Hematopoietic multipotent progenitor cell treated with erythropoietin and hydrocortisone succinate and interleukin-3 and kit ligand, for 17 days (in vitro differentiated cells): ENCODE results near the gene SEMA3A.
"Not testable (repeated sequence)": the region's sequence is repeated elsewhere in the genome, so short reads cannot be mapped to it uniquely, and the experiment has no call there.

Experiments
- DNase-seq: peaks from one replicate; pipeline ENCODE4 v3.0.0-alpha.2; 2015; ENCODE audit warnings: low spot score

SEMA3A gene

DNA sequence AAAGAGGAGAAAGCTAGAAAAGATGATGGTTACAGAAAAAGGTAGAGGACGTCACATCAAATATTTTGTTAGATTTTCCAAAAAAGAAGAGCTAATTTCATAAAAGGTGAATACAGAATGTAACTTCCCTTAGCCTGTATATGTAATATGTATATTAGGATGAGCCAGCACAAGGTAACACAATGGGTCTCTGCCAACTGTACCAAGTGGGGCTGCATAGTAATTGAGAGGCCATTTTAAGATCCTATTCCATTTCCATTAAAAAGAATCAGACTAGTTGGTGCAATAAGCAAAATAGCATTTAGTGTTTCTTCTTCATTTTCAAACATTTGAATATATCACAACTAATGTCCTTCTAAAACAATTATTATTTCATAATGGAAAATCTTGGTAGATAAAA is 134.6 kb downstream of the SEMA3A start:
- DNase-seq = no peak

DNA sequence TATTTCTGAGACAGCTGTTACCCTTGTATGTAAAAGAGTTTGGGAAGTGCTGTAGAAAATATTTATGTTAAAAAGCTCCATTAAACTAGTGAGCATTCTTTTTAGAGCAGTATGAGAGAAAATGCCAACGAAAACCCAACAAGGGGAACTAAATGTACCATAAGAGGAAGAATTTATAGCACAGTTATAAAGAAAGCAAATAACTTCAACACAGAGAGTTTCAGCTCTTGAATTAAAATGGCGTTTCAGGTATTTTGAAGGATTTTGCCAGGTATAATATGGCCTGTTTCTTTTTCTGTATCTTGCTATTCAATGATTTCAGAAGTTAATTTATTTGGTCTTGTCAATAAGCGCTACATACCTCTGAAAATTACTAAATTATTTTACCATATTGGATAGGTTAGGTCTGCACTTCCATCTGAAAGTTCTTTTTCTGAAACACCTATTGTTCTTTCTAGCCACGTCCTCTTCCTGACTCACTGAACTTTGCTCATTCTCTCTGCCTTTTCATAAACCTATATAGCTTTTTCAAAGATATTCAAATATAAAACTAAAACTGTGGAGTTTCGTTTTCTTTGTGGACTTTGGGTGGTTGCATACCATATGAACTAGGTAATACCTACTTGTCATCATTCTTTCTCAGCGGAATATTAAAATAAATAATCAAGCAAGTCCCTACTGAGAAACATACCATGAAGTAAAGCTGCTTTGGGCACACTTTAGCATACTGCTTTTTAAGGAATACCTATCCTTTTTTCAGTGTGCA is 136.1 kb downstream of the SEMA3A start:
- DNase-seq = no peak

DNA sequence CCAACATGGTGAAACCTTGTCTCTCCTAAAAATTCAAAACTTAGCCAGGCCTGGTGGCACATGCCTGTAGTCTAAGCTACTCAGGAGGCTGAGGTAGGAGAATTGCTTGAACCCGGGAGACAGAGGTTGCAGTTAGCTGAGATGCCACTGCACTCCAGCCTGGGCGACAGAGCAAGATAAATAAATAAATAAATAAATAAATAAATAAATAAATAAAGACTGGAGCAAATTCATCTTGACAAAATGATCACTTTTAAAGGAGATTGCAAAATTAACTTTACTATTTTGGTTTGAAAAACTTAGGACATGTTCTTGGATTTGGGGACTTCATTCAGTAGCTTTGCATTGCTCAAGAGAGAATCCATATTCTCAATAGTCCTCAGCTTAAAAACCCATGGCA is 137.0 kb downstream of the SEMA3A start:
- no peak for DNase-seq

DNA sequence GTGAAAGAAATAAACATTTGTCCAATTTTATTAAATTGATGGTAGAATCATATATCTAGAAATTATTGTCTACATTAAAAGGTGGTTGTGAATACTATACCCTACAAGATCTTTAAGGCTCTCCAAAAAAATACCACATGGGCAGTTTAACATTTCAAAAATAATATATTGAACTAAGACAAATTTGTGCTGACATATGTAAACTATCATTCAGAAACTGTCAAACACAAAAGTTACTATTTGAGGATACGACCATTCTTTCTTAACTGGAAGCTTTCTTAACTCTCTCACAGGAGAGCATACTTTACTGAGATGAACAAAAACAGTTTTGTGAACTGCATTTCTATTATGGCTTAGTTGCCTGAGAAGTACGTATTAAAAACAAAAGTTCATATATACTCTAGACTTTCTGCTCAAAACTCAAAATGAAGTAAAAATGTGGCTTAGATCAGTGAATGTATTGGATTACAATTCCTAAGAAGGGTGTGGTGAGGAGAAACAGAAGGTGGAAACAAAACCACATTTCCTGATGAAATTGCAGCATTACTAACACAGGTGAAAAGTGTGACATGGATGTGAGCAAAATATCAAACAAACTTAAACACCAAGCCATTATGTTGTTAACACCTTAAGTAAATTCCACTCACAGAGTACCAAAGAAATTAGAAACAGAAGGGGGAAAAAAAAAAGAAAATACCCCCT is 138.5 kb downstream of the SEMA3A start:
- DNase-seq = no peak

DNA sequence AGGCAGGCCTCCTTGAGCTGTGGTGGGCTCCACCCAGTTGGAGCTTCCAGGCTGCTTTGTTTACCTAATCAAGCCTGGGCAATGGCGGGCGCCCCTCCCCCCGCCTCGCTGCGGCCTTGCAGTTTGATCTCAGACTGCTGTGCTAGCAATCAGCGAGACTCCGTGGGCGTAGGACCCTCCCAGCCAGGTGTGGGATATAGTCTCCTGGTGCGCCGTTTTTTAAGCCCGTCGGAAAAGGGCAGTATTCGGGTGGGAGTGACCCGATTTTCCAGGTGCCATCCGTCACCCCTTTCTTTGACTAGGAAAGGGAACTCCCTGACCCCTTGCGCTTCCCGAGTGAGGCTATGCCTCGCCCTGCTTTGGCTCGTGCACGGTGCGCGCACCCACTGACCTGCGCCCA is 139.4 kb downstream of the SEMA3A start:
- DNase-seq = not testable (repeated sequence)

DNA sequence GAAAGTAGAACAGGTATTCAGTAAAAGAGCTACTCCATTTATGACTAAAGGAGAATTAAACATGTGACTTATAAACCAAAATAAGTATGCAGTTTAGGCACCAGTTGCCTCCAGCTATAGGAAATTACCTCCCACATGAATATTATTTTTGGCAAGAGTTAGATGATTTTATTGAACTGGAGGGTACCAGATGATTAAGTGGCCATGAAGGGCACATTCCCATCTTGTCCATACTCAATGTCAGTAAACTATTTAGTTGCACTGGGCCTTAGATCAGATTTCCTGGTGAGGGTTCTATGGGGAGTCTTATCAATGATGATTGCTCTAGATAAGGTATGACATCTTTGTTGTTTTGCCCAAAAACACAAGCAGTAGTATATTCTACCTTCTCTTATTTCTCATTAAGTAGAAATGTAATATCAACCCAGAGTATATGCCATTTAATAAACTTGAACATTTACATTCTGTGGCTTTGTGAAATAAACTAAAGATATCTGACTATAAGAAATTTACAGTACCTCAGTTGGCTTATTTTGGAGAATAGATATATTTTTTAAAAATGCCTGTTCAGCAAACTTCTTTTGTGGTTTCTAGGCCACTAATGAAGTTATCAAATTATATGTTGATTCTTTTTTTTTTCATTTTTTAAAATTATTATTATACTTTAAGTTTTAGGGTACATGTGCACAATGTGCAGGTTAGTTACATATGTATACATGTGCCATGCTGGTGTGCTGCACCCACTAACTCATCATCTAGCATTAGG is 145.3 kb downstream of the SEMA3A start:
- no peak for DNase-seq

DNA sequence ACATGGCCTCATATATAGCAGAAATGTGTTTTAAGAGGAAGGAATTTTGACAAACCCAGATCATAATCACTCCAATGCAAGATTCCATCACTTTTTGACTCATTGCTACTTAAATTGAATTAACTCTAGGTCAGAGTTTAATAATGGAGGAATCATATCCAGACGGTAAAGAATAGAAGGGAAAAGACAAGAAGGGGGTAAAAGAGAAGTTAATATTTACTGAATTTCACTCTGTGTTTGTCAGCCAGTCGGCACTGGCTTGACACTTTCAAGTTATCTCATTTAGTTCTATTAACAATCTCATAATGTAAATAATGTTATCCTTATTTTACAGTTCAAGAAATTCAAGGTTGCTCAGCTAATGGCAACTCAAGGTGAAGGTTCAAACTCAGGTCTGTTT is 147.5 kb downstream of the SEMA3A start:
- DNase-seq = no peak

DNA sequence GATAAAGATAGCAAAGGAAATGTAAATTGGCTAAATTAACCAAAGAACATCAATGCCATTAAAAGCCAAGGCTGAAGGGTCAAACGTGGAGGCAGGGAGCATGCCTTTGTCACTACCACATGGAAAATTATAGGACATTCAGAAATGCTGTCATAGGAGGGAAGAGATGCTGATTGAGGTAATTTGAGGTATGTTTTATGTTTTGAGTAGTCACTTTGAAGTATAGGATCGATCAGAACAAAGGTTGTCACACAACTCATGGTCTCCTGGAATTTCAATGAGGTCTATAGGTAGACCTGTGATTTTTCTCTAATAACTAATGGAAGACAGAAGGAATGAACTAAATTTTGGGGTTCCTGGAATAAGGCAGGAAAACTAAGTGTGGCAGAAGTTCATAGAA is 149.8 kb downstream of the SEMA3A start:
- no peak for DNase-seq

DNA sequence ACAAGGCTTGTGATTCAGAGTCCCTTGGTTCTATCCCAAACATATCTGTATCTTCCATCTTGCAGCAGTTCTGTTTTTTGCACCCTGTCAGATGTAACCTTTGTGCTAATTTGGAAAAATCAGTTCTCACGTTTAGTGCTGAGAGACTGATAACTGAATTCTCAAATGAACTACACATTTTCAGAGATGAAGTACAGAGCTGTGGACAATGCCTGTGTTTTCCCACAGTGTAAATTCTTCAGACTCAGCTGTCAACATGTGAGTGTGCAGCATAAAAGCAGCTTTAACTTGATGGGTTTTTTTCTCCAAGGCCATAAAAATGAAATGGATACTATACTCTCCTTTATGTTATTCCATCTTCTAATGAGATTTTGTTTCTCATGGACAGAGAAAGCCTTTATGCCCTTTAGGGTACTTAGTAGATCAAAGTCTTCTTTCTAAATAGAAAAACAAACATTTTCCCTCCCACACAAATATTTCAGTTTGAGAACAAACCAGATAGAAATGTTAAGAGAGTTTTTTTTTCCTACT is 150.9 kb downstream of the SEMA3A start:
- no peak for DNase-seq

DNA sequence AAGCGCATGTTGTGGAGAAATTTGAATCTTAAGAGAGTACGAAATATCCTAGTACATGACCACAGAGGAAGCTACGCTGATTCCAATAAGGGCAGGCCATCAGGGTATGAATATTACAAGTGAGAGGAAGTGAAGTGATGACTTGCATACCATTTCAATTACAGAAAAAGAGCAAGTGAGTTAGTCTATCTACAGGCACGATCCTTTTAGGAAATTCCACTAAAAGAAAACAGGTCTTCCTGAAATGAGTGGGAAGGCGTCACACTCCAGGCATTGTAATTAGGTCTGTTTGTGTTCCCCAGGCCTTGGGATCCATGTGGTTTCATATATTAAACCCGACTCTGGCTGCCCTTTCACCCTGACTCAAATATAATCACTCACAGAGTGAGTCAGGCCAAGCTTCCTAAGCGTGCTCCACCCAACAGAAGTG is 152.5 kb downstream of the SEMA3A start:
- DNase-seq = no peak

DNA sequence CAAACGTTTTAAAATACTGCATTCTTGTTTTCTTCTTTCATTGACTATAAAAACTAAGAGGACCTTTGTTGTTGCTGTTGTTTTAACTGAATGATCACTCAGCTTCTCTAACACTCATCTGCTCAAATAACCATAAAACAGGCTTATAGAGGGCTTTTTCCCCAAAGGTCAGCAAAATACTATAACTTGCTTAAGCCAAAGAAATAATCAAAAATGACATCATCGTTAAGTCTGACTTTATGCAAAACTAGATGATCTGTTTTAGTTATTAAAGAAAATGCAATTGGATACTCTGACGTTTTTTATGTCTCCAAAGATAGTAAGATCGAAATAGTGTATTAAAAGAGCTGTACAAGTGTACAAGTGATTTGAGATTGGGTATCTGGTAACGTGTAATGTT is 152.9 kb downstream of the SEMA3A start:
- no peak for DNase-seq

DNA sequence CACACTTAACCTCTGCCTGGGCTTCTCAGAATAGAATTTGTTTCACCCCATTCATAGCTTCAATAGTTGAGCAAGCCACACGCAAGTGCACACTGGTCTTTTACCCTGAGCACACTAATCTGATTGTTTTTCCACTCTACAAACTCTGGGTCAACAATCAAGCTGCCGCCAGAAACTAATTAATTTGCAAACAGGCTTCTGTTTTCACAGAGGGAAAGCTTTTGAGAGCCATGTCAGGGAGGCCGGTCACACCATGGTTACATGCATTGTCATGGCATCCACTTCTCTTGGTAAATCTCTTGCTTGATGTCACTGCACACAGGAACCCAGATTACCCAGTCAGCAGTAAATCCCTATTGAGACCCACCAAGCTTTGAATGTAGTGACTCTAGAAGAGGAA is 154.2 kb downstream of the SEMA3A start:
- DNase-seq = no peak

DNA sequence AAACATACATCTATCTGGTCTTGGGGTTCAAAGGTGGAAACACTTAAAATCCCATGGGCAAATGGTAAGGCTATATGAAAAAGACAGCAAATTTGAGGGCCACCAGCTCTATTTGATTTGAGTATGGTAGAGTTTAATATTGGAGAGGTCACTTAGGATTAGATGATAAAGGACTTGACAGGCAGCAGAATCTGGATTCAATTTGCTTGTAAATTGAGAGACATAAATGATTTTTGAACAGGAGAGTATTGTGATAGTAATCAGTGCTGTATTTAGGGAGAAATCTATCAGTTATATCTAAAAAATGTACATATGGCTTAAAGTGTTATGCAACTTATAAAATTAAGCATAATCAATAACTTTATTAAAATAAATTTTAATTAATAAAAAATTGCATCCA is 155.2 kb downstream of the SEMA3A start:
- DNase-seq = no peak

DNA sequence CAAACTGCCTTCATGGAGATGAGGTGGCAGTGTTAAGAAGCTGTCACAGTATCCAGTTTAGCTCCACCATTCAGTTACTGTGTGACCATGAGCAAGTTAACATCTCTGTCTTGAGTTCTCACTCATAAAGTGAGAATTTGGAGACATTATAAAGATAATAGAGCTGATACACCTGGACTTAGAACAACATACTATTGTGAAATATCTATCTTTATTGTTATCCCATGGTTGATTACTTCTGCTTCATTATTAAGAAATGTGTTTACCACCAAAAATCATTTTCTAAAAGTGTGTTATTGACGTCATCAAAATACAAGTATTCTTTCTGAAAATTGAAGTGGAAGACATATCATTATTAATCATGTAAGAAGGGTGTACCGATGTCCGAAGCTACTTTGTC is 166.9 kb downstream of the SEMA3A start:
- DNase-seq = no peak

DNA sequence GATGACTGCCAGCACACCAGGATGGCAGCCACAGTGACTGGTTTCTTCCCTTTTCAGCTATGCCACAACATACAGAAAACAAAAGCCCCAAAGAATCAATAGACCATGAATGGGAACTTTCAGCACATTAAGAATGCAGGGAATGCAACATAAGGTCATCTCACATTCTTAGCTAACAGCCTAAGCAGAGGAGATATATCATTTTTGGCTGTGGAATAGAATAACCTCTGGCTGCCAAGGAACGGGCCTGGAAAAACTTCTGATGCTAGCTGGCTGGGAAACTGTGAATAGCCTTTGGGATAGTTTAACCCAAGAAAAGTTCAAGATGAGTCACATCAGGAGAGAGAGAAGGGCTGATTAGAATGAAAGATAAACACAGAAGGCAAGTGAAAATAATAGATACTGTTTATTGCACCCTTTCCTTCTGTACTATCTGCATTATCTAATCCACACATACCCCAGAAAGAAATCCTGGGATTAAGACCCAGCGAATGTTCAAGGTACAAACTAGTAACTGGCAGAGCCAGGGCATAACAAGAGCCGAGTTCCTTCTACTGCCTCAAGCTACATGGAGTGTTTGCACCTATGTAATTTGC is 169.2 kb downstream of the SEMA3A start:
- DNase-seq = no peak

DNA sequence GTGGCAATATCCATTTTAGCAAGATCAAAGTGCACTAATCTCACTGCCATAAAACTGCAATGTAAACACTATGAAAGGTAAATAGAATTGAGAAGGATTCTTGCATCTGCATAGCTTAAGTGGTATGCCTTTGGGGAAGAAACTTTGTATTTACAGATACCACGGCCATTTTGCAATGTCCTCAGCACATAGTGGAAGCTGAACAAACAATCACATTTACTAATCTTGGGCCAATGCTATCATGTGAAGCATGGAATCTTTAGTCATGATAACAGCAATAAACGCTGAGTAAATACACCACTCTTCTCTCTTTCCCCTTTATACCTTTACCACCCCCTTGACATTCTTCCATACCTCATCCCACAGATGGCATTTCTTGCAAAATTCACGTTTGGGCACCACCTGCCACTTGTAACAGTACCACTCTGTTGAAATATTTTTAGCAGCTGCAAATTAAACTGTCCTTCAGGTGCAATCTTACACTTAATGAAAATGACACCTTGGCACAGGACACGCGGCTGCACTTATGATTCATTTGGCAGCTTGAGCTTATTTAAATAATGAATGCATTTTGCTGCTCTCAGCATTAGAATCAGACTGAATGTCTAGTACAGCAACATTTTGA is 171.8 kb downstream of the SEMA3A start:
- no peak for DNase-seq

DNA sequence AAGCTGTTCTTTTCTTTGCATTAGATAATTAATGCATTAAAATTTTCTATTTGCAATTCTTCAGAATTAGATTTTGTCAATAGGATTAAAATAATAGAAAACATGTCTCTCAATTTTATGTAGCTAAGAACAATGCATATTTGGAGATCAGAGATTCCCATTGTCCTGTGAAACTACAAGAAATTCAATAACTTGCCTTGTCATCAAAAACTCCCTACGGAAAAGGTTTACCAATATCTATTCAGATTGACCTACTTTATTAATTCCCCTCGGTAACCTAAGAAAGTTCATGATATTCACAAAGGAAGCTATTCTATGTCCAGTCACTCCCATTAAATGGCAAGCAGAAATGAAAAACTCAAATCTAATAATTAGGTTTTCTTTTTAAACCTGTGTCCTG is 172.6 kb downstream of the SEMA3A start:
- no peak for DNase-seq

DNA sequence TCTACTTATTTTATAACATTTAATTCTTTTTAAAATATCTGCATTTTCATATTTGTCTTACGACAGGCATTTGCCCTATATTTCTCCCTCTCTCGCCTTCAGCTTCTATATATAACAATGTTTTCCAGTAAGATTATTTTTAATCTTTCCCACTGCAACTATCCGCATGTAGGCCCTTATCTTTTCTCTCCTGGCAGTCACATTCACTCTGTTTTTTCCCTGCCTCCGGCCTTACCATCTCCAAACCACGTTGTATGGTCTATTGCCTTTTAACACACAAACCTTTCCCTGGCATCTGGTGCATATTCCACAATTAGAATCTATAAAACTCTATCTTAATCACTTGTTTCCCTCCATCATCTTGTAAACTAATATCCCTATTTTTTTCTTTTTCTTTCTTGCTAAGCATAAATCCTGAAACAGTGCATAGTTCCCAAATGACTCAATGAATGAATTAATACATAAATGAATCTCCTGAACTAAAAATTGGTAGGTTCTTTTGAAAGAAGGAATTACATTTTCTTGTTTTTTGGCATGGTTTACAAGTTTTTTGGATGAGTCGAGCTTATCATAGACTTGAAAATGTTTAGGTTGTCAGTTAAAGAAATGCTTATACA is 173.2 kb downstream of the SEMA3A start:
- DNase-seq = no peak

DNA sequence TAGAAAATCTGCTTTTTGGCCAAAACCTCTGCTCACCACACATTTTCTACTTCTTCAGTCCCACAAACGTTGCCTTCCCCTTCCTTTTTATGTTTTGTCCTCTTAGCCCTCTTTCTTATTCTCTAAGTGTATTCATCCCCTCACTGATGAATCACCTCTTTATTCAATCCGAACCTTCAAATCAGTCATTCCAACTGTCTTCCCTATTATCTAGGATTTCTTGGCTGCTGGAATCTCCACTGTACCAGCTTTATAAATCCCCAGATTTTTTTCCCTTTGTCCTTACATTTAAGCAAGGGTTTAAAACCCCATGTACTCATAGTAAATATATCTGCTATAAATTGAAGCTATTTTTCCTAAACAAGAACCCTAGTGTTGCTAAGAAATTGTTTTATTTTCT is 176.9 kb downstream of the SEMA3A start:
- no peak for DNase-seq

DNA sequence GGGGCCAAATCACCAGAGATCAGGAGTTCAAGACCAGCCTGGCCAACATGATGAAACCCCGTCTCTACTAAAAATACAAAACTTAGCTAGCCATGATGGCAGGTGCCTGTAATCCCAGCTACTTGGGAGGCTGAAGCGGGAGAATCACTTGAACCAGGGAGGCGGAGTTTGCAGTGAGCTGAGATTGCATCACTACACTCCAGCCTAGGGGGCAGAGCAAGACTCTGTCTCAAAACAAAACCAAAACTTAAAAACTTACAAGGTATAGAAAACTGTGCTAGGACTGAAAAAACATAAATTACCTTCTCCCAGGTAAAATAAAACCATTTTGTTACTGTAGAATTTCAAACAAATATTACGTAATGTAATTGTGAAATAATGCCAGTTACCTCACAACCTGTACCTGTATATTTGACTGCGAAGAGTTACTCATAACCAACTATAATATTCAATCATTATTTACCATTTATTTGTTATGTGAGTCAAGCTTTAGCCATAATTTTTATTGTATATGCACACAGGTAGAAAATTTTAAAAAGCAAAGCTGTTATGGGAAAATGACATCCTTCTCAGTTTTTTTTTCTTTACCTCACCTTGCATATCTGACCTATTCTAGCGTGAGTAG is 180.9 kb downstream of the SEMA3A start:
- no peak for DNase-seq

DNA sequence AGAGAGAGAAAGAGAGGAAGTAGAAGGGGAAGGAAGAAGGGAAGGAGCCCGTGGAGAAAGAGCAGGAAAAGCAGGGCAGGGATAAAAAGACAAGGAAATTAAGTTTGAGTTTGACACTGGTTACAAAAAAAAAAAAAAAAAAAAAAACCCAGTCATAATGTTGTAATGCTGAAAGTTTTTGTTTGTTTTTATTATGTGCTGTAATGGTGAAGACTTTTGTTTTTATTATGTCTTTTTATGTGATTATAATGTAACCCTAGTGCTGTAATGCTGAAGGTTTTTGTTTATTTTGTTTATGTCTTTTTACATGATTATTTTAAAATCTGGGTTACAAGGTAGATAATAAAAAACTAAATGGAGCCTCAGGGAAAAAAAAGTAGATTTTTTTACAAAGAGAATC is 184.8 kb downstream of the SEMA3A start:
- no peak for DNase-seq
